Measurements from ENCODE around the gene PRDX3.

Gene PRDX3

DNA sequence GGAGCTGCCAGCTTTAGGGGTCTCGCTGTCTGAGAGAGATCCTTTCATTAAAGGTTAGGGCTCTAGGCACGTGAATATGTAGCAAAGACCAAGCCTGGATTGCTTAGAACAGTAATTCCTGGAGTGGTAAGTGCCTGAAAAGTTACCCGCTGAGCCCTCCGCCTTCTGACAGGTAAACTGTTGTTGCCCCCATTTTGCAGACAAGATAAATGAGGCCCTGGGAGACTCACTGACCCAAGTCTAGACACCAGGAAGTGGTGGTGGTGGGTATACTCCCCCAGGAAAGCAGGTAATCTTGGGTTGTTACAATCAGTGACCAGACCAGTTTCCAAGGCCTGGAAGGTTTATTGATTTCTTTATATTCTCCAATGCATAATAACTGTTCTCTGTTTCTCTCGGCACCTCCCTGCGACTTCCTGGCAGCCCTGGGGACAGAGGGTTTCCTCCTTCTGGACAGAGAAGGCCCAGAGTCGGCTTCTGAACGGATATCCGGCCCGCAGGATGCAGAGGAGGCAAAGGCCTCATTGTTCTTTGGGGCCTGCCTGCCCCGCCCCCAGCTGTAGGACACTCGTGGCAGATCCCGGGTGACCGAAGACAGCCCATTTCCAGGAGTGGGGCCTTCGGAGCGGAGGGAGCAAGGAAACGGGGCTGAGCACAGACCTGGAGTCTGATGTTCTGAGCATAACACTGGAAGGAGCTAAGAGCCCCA, 27.4 kb upstream of the PRDX3 start:
- DNase-seq: peak; percentile 66 to 83
- H3K27me3 ChIP-seq: no peaks in the 10 kb centered on the region
- peak overlapping the region; percentile 87 to 90 for H3K27ac ChIP-seq
- no peaks in the 10 kb centered on the region for H3K9me3 ChIP-seq
- peak overlapping the region; percentile 87 to 97 for H3K4me3 ChIP-seq
- peaks cover 0 to 25% (median 14%) of the 10 kb centered on the region in 4 donors for H3K4me1 ChIP-seq
- intact Hi-C loops (cut with DNase I; ENCODE audit: low total_unique reads): loop anchor here (5.0 to 10.0 kb wide), 3 partner anchors 111 to 209 kb away; no protein-coding TSS in a partner anchor
- TF ChIP-seq, protein P1, sequence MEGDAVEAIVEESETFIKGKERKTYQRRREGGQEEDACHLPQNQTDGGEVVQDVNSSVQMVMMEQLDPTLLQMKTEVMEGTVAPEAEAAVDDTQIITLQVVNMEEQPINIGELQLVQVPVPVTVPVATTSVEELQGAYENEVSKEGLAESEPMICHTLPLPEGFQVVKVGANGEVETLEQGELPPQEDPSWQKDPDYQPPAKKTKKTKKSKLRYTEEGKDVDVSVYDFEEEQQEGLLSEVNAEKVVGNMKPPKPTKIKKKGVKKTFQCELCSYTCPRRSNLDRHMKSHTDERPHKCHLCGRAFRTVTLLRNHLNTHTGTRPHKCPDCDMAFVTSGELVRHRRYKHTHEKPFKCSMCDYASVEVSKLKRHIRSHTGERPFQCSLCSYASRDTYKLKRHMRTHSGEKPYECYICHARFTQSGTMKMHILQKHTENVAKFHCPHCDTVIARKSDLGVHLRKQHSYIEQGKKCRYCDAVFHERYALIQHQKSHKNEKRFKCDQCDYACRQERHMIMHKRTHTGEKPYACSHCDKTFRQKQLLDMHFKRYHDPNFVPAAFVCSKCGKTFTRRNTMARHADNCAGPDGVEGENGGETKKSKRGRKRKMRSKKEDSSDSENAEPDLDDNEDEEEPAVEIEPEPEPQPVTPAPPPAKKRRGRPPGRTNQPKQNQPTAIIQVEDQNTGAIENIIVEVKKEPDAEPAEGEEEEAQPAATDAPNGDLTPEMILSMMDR (IDR thresholded peaks at IDR 0.05): no peak
- H3K36me3 ChIP-seq: no peaks in the 10 kb centered on the region

DNA sequence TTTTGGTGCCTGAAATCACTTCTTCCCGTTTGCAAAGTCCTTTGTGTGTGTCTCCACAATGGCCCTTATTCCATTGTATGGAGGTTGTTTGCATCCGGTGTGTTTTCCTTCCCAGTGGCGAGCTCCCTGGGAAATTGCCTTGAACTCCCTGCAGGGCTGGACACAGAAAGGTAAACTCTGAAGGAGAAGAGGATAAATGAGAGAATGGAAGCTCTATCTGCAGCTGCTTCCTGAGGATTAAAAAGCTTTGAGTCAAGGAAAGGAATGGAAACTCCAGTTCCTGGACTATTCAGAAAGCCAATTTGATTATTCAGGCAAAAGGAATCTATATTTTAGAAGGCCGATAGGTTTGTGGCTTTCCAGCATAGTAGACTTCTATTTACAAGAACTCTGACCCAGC, 24.4 kb upstream of the PRDX3 start:
- H3K9me3 ChIP-seq: no peaks in the 10 kb centered on the region
- H3K27me3 ChIP-seq: peaks cover 0 to 3% of the 10 kb centered on the region in 2 donors
- H3K4me1 ChIP-seq: peaks cover 0 to 15% (median 11%) of the 10 kb centered on the region in 4 donors
- TF ChIP-seq, protein P1 (IDR thresholded peaks at IDR 0.05): no peak
- DNase-seq: no peak
- H3K4me3 ChIP-seq: no peak overlapping the region
- intact Hi-C loops (cut with DNase I; ENCODE audit: low total_unique reads): loop anchor here (10.0 kb wide), 1 partner anchor 212 kb away; no protein-coding TSS in a partner anchor
- H3K36me3 ChIP-seq: no peaks in the 10 kb centered on the region
- H3K27ac ChIP-seq: no peak overlapping the region

DNA sequence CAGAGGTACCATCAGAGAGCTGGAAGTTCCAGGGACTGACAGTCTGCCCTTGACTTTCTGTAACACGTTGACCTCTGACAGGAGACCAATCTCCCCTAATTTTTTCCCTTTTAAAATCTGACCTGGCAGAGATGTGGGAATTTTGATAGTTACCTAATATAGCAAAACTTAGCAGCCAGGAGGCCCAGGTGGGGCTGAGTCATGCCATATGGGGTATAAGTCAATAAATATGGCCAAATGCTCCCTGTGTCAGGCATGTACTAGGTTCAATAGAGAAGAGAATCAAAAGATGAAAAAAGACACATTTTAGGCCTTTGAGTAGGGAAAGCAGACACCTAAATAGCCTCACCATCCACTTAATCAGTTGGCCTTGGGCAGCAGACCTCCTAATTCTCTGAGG, 22.6 kb upstream of the PRDX3 start:
- peaks cover 0 to 3% of the 10 kb centered on the region in 2 donors for H3K27me3 ChIP-seq
- intact Hi-C loops (cut with DNase I; ENCODE audit: low total_unique reads): loop anchor here (2.0 to 10.0 kb wide), 2 partner anchors 214 to 244 kb away; no protein-coding TSS in a partner anchor
- H3K4me1 ChIP-seq: peaks cover 0 to 12% (median 8%) of the 10 kb centered on the region in 4 donors
- H3K4me3 ChIP-seq: no peak overlapping the region
- H3K9me3 ChIP-seq: no peaks in the 10 kb centered on the region
- DNase-seq: no peak
- TF ChIP-seq, protein P1 (IDR thresholded peaks at IDR 0.05): no peak
- H3K27ac ChIP-seq: no peak overlapping the region
- no peaks in the 10 kb centered on the region for H3K36me3 ChIP-seq

DNA sequence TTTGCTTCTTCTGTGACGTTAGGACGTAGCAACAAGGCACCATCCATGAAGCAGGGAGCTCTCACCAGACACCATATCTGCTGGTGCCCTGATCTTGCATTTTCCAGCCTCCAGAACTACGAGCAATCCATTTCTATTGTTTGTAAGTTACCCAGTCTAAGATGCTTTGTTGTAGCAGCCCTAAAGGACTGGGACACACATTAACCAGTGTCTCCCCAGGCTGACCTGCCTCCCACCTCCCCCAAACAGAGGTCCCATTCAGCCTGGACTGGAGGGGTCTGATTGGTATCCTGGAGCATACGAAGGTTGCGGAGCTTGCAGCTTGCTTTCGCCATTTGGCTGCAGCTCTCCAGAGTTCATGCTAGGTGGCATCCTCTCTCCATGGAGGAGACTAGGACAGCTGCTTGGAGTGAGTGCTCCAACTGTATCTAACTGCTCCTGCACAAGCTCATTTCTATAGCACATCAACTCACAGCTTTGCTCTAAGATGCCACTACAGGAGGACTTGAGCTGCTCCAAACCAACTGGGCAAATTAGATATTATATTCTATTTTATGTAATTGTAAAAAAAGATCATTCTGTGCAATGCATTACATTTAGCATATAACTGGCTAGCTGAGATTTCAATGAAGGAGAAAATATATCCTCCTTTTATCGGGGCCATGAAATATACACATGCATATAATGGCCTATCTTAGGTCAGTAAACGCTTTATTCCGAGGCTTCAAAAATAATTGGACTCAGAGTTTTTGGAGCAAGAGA, 20.8 kb upstream of the PRDX3 start:
- no peak overlapping the region for H3K4me3 ChIP-seq
- H3K27ac ChIP-seq: no peak overlapping the region
- H3K27me3 ChIP-seq: peaks cover 0 to 3% of the 10 kb centered on the region in 2 donors
- no peaks in the 10 kb centered on the region for H3K9me3 ChIP-seq
- H3K4me1 ChIP-seq: peaks cover 0 to 5% (median 2%) of the 10 kb centered on the region in 4 donors
- intact Hi-C loops (cut with DNase I; ENCODE audit: low total_unique reads): loop anchor here (10.0 kb wide), 1 partner anchor 375 kb away; no protein-coding TSS in a partner anchor
- TF ChIP-seq, protein P1 (IDR thresholded peaks at IDR 0.05): peak; percentile 73 to 85
- H3K36me3 ChIP-seq: no peaks in the 10 kb centered on the region
- peak; percentile 54 to 71 for DNase-seq

DNA sequence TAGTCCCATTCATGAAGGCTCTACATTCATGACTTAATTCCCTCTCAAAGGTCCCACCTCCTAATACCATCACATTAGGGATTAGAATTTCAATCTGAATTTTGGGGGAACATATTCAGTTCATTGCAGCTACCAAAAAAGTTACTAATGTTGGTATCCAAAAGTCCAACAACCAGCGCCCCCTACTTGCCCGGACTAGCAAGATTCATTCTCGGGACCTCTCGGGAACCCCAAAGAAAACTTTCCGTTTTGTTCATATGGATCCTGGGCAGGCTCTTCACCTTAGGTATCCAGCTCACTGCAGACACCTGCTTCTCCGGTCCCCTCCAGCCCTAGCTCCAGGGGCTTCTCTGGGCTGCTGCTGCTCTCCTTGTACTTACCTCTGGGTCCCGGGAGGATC, 19.8 kb upstream of the PRDX3 start:
- intact Hi-C loops (cut with DNase I; ENCODE audit: low total_unique reads): loop anchor here (10.0 kb wide), 1 partner anchor 376 kb away; no protein-coding TSS in a partner anchor
- Histone ChIP-seq H3K9me3 (no peaks in the 10 kb centered on the region), H3K4me3 (no peak overlapping the region), H3K27me3 (peaks cover 0 to 3% of the 10 kb centered on the region in 2 donors), H3K27ac (no peak overlapping the region), H3K4me1 (peaks cover 0 to 5% (median 2%) of the 10 kb centered on the region in 4 donors), H3K36me3 (no peaks in the 10 kb centered on the region)
- peak in 1 of 2 donors; percentile 44 for DNase-seq
- TF ChIP-seq, protein P1 (IDR thresholded peaks at IDR 0.05): no peak

Data from tibial artery (tissue), 4 donors.